Measurements from ENCODE around the gene PRKG1.
"Not testable (repeated sequence)": the region's sequence is repeated elsewhere in the genome, so short reads cannot be mapped to it uniquely, and the experiment has no call there.

Gene PRKG1

GRCh38 chr10:51281387-51281786, 207.1 kb downstream of the PRKG1 start:
- not testable (repeated sequence) for H3K4me3 Mint-ChIP-seq; H3K9me3 Mint-ChIP-seq; H3K4me1 Mint-ChIP-seq (ENCODE audit: low read depth)

GRCh38 chr10:51285601-51286000, 211.3 kb downstream of the PRKG1 start:
- DNase-seq (ENCODE audit: low spot score), result no peak
- Mint-ChIP-seq H3K9me3 (no peaks in the 10 kb centered on the region), H3K27me3 (ENCODE audit: low read depth) (no peaks in the 10 kb centered on the region), H3K36me3 (ENCODE audit: low read depth) (no peaks in the 10 kb centered on the region), H3K27ac (no peak overlapping the region), H3K4me1 (ENCODE audit: low read depth) (no peaks in the 10 kb centered on the region), H3K4me3 (no peak overlapping the region)

More at GRCh38 chr10:51281387-51281786, 207.1 kb downstream of the PRKG1 start:
- H3K27me3 Mint-ChIP-seq (ENCODE audit: low read depth); DNase-seq (ENCODE audit: low spot score); H3K27ac Mint-ChIP-seq; H3K36me3 Mint-ChIP-seq (ENCODE audit: low read depth): not testable (repeated sequence)

DNA sequence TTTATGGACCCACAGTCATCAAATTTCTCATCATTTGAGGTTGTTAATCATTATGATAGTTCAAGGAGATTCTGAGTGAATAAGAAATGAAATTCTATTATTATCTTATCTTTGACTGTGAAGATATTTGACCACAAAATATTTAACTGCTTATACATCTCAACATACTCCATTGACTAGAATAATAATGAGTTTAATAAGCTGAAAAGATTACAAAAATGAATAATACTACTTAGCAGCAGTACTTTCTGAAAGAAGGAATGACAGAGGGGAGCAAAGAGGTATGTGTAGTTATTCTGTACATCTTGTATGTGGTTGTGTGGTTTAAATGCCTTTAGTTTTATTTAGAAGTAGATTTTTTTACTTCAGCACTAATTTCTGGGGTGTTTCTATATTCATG, 214.2 kb downstream of the PRKG1 start:
- Mint-ChIP-seq H3K4me3 (no peak overlapping the region), H3K36me3 (ENCODE audit: low read depth) (no peaks in the 10 kb centered on the region), H3K9me3 (no peaks in the 10 kb centered on the region), H3K27me3 (ENCODE audit: low read depth) (no peaks in the 10 kb centered on the region), H3K27ac (no peak overlapping the region), H3K4me1 (ENCODE audit: low read depth) (no peaks in the 10 kb centered on the region)
- DNase-seq (ENCODE audit: low spot score), result no peak

- no peak overlapping the region for H3K27ac Mint-ChIP-seq
- no peaks in the 10 kb centered on the region for H3K36me3 Mint-ChIP-seq (ENCODE audit: low read depth)
- no peaks in the 10 kb centered on the region for H3K4me1 Mint-ChIP-seq (ENCODE audit: low read depth)
- H3K27me3 Mint-ChIP-seq (ENCODE audit: low read depth), result no peaks in the 10 kb centered on the region
- no peaks in the 10 kb centered on the region for H3K9me3 Mint-ChIP-seq
- DNase-seq (ENCODE audit: low spot score), result no peak
- no peak overlapping the region for H3K4me3 Mint-ChIP-seq
Measured at GRCh38 chr10:51289519-51289918, 215.2 kb downstream of the PRKG1 start.

DNA sequence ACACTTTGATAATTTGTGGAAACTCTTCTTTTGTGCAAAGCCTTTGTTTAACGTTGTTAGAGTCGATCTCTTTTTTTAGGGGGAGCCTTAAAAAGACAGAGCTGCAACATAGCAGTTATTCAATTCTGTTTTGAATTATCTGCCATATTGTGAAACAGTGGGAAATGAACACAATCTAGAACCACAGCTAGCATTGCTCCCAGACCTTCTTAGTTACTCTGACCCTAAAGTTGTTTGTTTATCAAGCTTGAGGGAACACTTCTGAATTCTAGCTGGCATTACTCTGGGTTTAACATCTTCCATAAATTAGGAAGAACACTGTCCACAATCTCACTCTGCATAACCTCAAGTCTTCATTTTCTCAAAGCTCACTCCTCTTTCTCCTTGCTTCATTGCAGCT, 217.7 kb downstream of the PRKG1 start:
- Mint-ChIP-seq H3K36me3 (ENCODE audit: low read depth) (no peaks in the 10 kb centered on the region), H3K9me3 (no peaks in the 10 kb centered on the region), H3K4me3 (no peak overlapping the region), H3K27ac (no peak overlapping the region), H3K27me3 (ENCODE audit: low read depth) (no peaks in the 10 kb centered on the region), H3K4me1 (ENCODE audit: low read depth) (no peaks in the 10 kb centered on the region)
- no peak for DNase-seq (ENCODE audit: low spot score)

DNA sequence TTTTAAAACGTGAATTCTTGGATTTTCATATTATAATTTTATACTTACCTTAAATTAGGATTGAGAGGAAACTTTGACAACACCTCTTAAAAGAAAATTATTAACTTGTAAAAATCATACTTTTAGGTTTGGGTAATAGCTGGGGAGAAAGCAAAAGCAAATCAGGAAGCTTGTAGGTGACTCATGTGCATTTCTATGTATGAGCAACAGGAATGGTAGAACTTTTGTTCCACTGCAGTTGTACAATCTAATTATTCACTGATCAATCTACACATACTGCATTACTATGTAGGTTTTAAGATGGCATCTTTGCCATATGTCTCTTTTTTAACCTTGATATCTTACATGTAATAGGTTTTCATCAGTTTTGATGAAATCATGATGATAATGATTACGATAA, 223.2 kb downstream of the PRKG1 start:
- H3K4me3 Mint-ChIP-seq, result no peak overlapping the region
- no peaks in the 10 kb centered on the region for H3K36me3 Mint-ChIP-seq (ENCODE audit: low read depth)
- no peaks in the 10 kb centered on the region for H3K4me1 Mint-ChIP-seq (ENCODE audit: low read depth)
- no peak for DNase-seq (ENCODE audit: low spot score)
- no peaks in the 10 kb centered on the region for H3K9me3 Mint-ChIP-seq
- H3K27me3 Mint-ChIP-seq (ENCODE audit: low read depth), result no peaks in the 10 kb centered on the region
- H3K27ac Mint-ChIP-seq, result no peak overlapping the region

GRCh38 chr10:51300617-51301304, 226.5 kb downstream of the PRKG1 start:
- H3K9me3 Mint-ChIP-seq, result no peaks in the 10 kb centered on the region
- H3K4me3 Mint-ChIP-seq, result no peak overlapping the region
- H3K27me3 Mint-ChIP-seq (ENCODE audit: low read depth), result no peaks in the 10 kb centered on the region
- H3K27ac Mint-ChIP-seq, result no peak overlapping the region
- DNase-seq (ENCODE audit: low spot score), result no peak
- H3K4me1 Mint-ChIP-seq (ENCODE audit: low read depth), result no peaks in the 10 kb centered on the region
- no peaks in the 10 kb centered on the region for H3K36me3 Mint-ChIP-seq (ENCODE audit: low read depth)

GRCh38 chr10:51301644-51302043, 227.4 kb downstream of the PRKG1 start:
- Mint-ChIP-seq H3K27me3 (ENCODE audit: low read depth) (no peaks in the 10 kb centered on the region), H3K4me3 (no peak overlapping the region), H3K36me3 (ENCODE audit: low read depth) (no peaks in the 10 kb centered on the region), H3K4me1 (ENCODE audit: low read depth) (no peaks in the 10 kb centered on the region), H3K27ac (no peak overlapping the region), H3K9me3 (no peaks in the 10 kb centered on the region)
- no peak for DNase-seq (ENCODE audit: low spot score)

DNA sequence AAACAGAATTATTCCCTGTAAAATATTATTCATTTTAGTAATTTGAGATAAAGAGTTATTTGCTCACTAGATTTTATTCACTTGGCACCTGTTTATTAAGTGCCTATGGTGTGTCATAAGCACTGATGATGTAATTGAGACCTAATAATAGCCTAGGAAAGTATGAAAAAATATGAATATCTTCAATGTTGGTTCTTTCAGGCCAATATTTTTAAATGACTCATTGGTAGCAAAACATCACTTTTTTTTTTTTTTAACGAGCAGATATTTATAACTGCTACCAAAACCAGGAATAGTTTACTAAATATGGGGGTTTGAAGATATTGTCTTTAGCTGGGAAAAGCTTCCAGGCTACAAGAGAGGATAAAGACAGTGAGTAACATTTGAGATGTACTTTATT, 228.0 kb downstream of the PRKG1 start:
- Mint-ChIP-seq H3K36me3 (ENCODE audit: low read depth) (no peaks in the 10 kb centered on the region), H3K9me3 (no peaks in the 10 kb centered on the region), H3K4me3 (no peak overlapping the region), H3K27me3 (ENCODE audit: low read depth) (no peaks in the 10 kb centered on the region), H3K4me1 (ENCODE audit: low read depth) (no peaks in the 10 kb centered on the region), H3K27ac (no peak overlapping the region)
- DNase-seq (ENCODE audit: low spot score), result no peak

- Mint-ChIP-seq H3K27me3 (ENCODE audit: low read depth) (no peaks in the 10 kb centered on the region), H3K27ac (no peak overlapping the region), H3K4me3 (no peak overlapping the region), H3K9me3 (no peaks in the 10 kb centered on the region), H3K36me3 (ENCODE audit: low read depth) (no peaks in the 10 kb centered on the region), H3K4me1 (ENCODE audit: low read depth) (no peaks in the 10 kb centered on the region)
- DNase-seq (ENCODE audit: low spot score), result no peak
Measured at GRCh38 chr10:51308116-51308515, 233.8 kb downstream of the PRKG1 start.

DNA sequence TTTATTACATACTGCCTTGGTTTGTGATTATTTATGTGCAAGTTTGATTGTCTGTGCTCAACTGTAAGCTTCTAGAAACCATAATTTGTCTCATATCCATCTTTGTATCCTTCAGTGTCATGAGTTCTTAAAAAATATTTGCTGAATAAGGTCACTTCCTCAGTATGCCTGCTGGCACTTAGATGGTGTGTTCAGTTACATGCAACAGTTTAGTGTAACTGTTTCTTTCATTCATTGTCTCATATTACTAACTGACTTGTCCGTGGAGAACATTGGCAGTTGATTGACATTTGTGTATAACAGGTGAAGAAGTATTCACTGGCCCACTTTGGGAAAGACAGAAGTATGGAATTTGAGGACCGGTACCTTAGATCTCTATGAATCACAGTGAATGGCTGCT, 236.9 kb downstream of the PRKG1 start:
- Mint-ChIP-seq H3K27me3 (ENCODE audit: low read depth) (no peaks in the 10 kb centered on the region), H3K27ac (no peak overlapping the region), H3K4me3 (no peak overlapping the region), H3K9me3 (no peaks in the 10 kb centered on the region), H3K36me3 (ENCODE audit: low read depth) (no peaks in the 10 kb centered on the region), H3K4me1 (ENCODE audit: low read depth) (no peaks in the 10 kb centered on the region)
- no peak for DNase-seq (ENCODE audit: low spot score)

GRCh38 chr10:51312817-51313216, 238.5 kb downstream of the PRKG1 start:
- H3K36me3 Mint-ChIP-seq (ENCODE audit: low read depth), result no peaks in the 10 kb centered on the region
- no peaks in the 10 kb centered on the region for H3K9me3 Mint-ChIP-seq
- DNase-seq (ENCODE audit: low spot score), result no peak
- no peaks in the 10 kb centered on the region for H3K27me3 Mint-ChIP-seq (ENCODE audit: low read depth)
- H3K4me1 Mint-ChIP-seq (ENCODE audit: low read depth), result no peaks in the 10 kb centered on the region
- H3K27ac Mint-ChIP-seq, result no peak overlapping the region
- H3K4me3 Mint-ChIP-seq, result no peak overlapping the region

- H3K27ac Mint-ChIP-seq, result no peak overlapping the region
- H3K27me3 Mint-ChIP-seq (ENCODE audit: low read depth), result no peaks in the 10 kb centered on the region
- no peak overlapping the region for H3K4me3 Mint-ChIP-seq
- no peaks in the 10 kb centered on the region for H3K9me3 Mint-ChIP-seq
- no peaks in the 10 kb centered on the region for H3K36me3 Mint-ChIP-seq (ENCODE audit: low read depth)
- no peak for DNase-seq (ENCODE audit: low spot score)
- H3K4me1 Mint-ChIP-seq (ENCODE audit: low read depth), result no peaks in the 10 kb centered on the region
Measured at GRCh38 chr10:51313251-51313650, 239.0 kb downstream of the PRKG1 start.

DNA sequence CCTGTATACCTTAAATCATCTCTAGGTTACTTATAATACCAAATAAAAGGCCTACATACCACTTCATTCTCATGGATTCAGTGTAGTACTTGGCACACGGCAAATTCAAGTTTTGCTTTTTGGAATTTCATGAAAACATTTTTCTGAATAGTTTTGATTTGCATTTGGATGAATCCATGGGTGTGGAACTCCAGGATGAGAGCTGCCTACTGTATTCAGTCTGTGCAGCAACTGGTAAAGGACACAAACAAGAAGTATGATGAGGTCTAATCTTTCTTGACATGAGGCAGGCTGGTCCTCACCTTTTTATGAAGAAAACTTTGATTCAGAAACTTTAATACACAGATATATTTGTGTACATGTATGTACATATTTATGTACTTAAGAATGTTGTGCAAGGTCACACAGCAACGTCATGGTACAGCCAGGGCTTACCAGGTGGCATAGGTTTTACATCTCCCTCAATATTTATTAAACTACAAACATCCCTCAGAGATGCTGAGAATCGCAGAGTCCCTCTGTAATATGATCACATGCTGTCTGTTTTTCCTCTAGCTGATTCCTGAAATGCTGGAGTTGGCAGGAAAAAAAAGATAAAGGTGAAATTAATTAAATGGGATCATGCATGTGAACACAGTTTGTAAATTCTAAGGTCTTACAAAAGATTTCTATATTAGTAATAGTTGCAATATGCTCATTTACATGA, 239.6 kb downstream of the PRKG1 start:
- Mint-ChIP-seq H3K4me1 (ENCODE audit: low read depth) (no peaks in the 10 kb centered on the region), H3K27ac (no peak overlapping the region), H3K27me3 (ENCODE audit: low read depth) (no peaks in the 10 kb centered on the region), H3K9me3 (no peaks in the 10 kb centered on the region), H3K4me3 (no peak overlapping the region), H3K36me3 (ENCODE audit: low read depth) (no peaks in the 10 kb centered on the region)
- DNase-seq (ENCODE audit: low spot score), result no peak

DNA sequence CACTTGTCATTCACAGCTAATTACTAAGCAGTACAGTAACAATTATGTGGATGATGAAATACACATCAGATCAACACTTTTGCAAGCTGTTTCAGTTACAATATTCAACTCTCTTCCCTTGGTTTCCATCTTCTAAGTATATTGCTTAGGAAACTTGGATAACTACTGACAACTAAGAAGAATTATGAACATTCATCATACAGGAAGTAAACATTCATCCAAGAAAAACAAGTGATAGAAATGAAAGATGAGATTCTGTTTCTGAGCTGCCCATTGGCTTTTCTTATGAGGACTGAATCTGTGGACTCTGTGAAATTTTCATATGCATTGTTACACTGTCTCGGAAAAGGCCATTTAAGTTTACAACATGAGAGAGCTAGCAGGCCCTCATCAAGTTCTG, 240.2 kb downstream of the PRKG1 start:
- no peak for DNase-seq (ENCODE audit: low spot score)
- Mint-ChIP-seq H3K27me3 (ENCODE audit: low read depth) (no peaks in the 10 kb centered on the region), H3K36me3 (ENCODE audit: low read depth) (no peaks in the 10 kb centered on the region), H3K4me3 (no peak overlapping the region), H3K4me1 (ENCODE audit: low read depth) (no peaks in the 10 kb centered on the region), H3K9me3 (no peaks in the 10 kb centered on the region), H3K27ac (no peak overlapping the region)
